ENCODE measurements around the gene ADCY3.

- TF ChIP-seq CTCF (IDR thresholded peaks at IDR 0.05) (no peak), EP300 (IDR thresholded peaks at IDR 0.05) (no peak)
These were observed 128.6 kb downstream of the ADCY3 start for GRCh38 chr2:24791452-24791851.
